Uterus (tissue), 4 donors: ENCODE data around the gene TMEM141. TPM values are rescaled to one million over a fixed set of nuclear protein-coding genes. Genes with fewer than 3 reads are reported as not detected.

Experiments
- DNase-seq, 2 donors: peaks; one replicate each; pipeline ENCODE4 v3.0.0-alpha.2; 2019 to 2020
- H3K27ac ChIP-seq, 2 donors: fragments of 200-600 bp; sonication (generic); 1 replicate in 1 of 2; 2 replicates in 1 of 2; pipeline ENCODE4 v1.5.1; 2016 to 2018
- H3K27me3 ChIP-seq, 2 donors: fragments of 200-600 bp; sonication (generic); one replicate each; pipeline ENCODE4 v1.5.1; 2018 to 2019; ENCODE audit warnings: control low read depth in 1 of 2
- H3K36me3 ChIP-seq, 2 donors: fragments of 200-600 bp; sonication (generic); one replicate each; pipeline ENCODE4 v1.5.1; 2019; ENCODE audit warnings: control low read depth in 1 of 2
- H3K4me1 ChIP-seq, 2 donors: fragments of 200-600 bp; sonication (generic); one replicate each; pipeline ENCODE4 v1.5.1; 2018 to 2019; ENCODE audit warnings: control low read depth in 1 of 2
- H3K4me3 ChIP-seq, 2 donors: fragments of 200-600 bp; sonication (generic); 1 replicate in 1 of 2; 2 replicates in 1 of 2; pipeline ENCODE4 v1.5.1; 2018 to 2019; ENCODE audit warnings: mild to moderate bottlenecking in 1 of 2
- H3K9me3 ChIP-seq, 2 donors: fragments of 200-600 bp; sonication (generic); one replicate each; pipeline ENCODE4 v1.5.1; 2019; ENCODE audit warnings: control low read depth in 1 of 2
- POLR2A ChIP-seq, 2 donors: fragments of 450-650 bp; IDR thresholded peaks; one replicate each; pipeline ENCODE4 v1.6.1; 2016; ENCODE audit warnings: antibody characterized with exemption in 2 of 2, mild to moderate bottlenecking in 1 of 2, moderate library complexity in 1 of 2
- intact Hi-C: fragments of 100-400 bp; cut with DNase I; formaldehyde crosslinking; loops from one replicate; pipeline ENCODE4 v1.15.1; 2023; ENCODE audit warnings: low total_unique reads
- total RNA-seq, 4 donors: library from RNA; depleted of rRNA in 3 of 4; stranded (reverse); fragments of >200 nt in 3 of 4; gene quantifications; one replicate each; pipeline versions ENCODE4 v1.1.0 to v1.2.4, GENCODE V29; 2014 to 2023
- TF ChIP-seq, protein P1 (sequence below), 4 experiments: fragments of 200-600 bp in 2 of 4; fragments of 450-650 bp in 2 of 4; sonication (generic) in 2 of 4; IDR thresholded peaks; one replicate each; pipeline ENCODE4 v1.5.1; 2016 to 2019; ENCODE audit warnings: antibody characterized with exemption in 4 of 4, mild to moderate bottlenecking in 2 of 4, moderate library complexity in 1 of 4
- donor health status: DM: yes; HTN: yes; CAD: no.

The TMEM141 gene
- total RNA-seq, 4 donors from 2014 or later: 3.5 to 48.9 (median 32.0) TPM

DNA sequence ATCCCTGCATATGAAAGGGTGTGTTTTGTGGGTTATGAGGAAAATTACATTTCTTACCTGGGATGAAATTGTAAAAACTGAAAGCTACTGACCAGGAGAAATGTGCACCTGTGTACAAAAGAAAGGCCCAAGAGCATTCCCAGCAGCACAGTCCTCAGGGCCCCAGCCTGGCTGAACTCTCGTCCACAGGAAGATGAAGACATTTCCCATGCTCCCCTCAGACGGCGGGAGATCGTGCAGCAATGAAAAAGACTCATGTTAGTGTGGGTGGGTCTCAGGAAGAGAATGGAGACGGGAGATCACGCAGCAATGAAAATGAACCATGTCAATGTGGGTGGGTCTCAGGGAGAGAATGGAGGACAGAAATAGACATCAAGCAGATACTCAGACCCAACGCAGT is 14.2 kb upstream of the TMEM141 start:
- TF ChIP-seq, protein P1, sequence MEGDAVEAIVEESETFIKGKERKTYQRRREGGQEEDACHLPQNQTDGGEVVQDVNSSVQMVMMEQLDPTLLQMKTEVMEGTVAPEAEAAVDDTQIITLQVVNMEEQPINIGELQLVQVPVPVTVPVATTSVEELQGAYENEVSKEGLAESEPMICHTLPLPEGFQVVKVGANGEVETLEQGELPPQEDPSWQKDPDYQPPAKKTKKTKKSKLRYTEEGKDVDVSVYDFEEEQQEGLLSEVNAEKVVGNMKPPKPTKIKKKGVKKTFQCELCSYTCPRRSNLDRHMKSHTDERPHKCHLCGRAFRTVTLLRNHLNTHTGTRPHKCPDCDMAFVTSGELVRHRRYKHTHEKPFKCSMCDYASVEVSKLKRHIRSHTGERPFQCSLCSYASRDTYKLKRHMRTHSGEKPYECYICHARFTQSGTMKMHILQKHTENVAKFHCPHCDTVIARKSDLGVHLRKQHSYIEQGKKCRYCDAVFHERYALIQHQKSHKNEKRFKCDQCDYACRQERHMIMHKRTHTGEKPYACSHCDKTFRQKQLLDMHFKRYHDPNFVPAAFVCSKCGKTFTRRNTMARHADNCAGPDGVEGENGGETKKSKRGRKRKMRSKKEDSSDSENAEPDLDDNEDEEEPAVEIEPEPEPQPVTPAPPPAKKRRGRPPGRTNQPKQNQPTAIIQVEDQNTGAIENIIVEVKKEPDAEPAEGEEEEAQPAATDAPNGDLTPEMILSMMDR (IDR thresholded peaks at IDR 0.05): no peak
- no peak for TF ChIP-seq POLR2A (IDR thresholded peaks at IDR 0.05)
- H3K4me3 ChIP-seq: no peak overlapping the region
- DNase-seq: no peak
- H3K27ac ChIP-seq: no peak overlapping the region
- H3K4me1 ChIP-seq: no peaks in the 10 kb centered on the region
- no peaks in the 10 kb centered on the region for H3K9me3 ChIP-seq
- intact Hi-C loops: no loop called here
- no peaks in the 10 kb centered on the region for H3K27me3 ChIP-seq
- H3K36me3 ChIP-seq: no peaks in the 10 kb centered on the region

DNA sequence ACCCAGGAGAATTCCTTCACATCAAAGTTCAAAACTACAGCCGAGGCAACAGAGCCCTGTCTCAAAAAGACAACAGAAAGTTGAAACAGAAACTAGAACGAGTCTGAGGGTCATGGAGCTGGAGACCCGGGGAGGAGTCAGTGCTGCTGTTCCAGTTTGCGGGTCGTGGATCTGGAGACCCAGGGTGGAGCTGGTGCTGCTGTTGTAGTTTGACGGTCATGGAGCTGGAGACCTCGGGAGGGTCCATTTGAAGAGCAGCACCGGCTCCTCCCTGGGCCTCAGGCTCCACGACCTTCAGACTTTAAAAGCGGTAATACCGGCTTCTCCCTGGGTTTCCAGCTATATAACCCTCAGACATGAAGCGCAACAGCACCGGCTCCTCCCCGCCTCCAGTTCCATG is 13.8 kb upstream of the TMEM141 start:
- TF ChIP-seq, protein P1 (IDR thresholded peaks at IDR 0.05): no peak
- no peak for TF ChIP-seq POLR2A (IDR thresholded peaks at IDR 0.05)
- H3K9me3 ChIP-seq: no peaks in the 10 kb centered on the region
- DNase-seq: no peak
- no peaks in the 10 kb centered on the region for H3K27me3 ChIP-seq
- no peak overlapping the region for H3K27ac ChIP-seq
- H3K36me3 ChIP-seq: no peaks in the 10 kb centered on the region
- intact Hi-C loops: no loop called here
- H3K4me1 ChIP-seq: no peaks in the 10 kb centered on the region
- no peak overlapping the region for H3K4me3 ChIP-seq

DNA sequence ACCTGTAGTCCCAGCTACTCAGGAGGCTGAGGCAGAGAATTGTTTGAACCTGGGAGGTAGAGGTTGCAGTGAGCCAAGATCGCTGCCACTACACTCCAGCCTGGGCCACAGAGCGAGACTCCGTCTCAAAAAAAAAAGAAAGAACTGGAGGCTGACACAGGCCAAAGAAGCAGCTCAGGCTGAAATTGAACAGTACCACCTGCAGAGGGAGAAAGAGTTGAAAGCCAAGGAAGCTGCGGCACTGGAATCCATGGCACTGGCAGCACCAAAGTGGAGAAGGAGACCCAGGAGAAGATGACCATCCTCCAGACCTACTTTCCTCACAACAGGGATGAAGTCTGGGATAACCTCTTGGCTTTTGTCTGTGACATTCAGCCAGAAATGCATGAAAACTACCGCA is 11.3 kb upstream of the TMEM141 start:
- Histone ChIP-seq H3K4me3 (no peak overlapping the region), H3K27ac (no peak overlapping the region), H3K4me1 (no peaks in the 10 kb centered on the region), H3K36me3 (no peaks in the 10 kb centered on the region), H3K27me3 (no peaks in the 10 kb centered on the region), H3K9me3 (no peaks in the 10 kb centered on the region)
- DNase-seq: no peak
- no peak for TF ChIP-seq POLR2A (IDR thresholded peaks at IDR 0.05)
- TF ChIP-seq, protein P1 (IDR thresholded peaks at IDR 0.05): no peak
- intact Hi-C loops: no loop called here

DNA sequence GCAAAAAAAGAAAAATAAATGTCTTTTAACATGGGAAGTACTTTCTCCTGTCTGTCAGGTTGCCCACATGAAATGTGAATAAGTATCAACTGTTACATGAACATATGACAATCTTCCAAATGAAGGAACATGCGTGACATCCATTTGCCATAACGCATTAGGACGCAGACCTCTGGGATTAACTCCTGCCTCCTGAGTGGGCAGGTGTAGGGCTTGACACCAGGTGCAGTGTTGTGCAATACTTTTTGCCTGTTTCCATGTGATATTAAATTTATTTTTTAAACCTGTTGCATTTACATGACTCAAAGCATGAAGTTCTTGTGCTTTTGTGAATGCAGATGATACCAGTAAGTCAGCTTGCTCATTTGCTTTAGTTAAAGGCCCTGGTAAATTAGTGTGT is 8.7 kb upstream of the TMEM141 start:
- TF ChIP-seq, protein P1 (IDR thresholded peaks at IDR 0.05): no peak
- TF ChIP-seq POLR2A (IDR thresholded peaks at IDR 0.05): no peak
- H3K4me3 ChIP-seq: no peak overlapping the region
- intact Hi-C loops: no loop called here
- DNase-seq: no peak
- H3K27ac ChIP-seq: no peak overlapping the region
- H3K4me1 ChIP-seq: no peaks in the 10 kb centered on the region
- no peaks in the 10 kb centered on the region for H3K36me3 ChIP-seq
- no peaks in the 10 kb centered on the region for H3K27me3 ChIP-seq
- H3K9me3 ChIP-seq: no peaks in the 10 kb centered on the region

DNA sequence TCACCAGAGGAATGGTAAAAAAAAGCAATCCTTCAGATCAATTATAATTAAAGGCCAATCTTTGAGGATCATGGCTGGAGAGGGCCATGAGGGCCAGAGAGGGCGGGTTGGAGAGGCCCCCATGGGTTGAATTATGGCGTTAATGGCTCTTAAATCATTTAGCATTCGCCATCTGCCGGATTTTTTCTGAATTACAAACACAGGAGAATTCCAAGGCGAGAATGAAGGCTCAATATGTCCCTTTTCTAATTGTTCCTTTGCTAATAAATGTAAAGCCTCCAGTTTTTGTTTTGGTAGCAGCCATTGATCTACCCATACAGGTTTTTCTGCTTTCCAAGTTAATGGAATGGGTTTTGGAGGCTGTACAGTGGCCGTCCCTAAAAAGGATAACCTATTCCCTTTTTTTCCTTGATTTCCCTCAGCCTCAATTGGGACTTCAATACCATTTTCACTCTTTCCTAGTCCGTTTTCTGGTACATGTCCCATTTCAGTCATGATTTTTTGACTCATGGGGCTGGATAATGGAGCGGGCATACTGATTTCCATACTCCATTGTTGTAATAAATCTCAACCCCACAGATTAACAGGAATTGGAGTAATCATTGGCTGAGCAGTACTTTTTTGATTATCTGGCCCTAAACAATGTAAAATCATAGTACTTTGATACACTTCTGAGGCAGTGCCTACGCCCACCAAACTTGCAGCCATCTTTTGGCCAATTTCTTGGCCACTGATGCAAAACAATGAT is 6.7 kb upstream of the TMEM141 start:
- Histone ChIP-seq H3K4me1 (no peaks in the 10 kb centered on the region), H3K36me3 (no peaks in the 10 kb centered on the region), H3K4me3 (no peak overlapping the region), H3K27ac (no peak overlapping the region), H3K9me3 (no peaks in the 10 kb centered on the region), H3K27me3 (no peaks in the 10 kb centered on the region)
- DNase-seq: no peak
- intact Hi-C loops: no loop called here
- TF ChIP-seq POLR2A (IDR thresholded peaks at IDR 0.05): no peak
- TF ChIP-seq, protein P1 (IDR thresholded peaks at IDR 0.05): peak; percentile 24 to 41 (median 32)
